Measurements from ENCODE around the gene DIP2C. TPM values are rescaled to one million over a fixed set of nuclear protein-coding genes. Genes with fewer than 3 reads are reported as not detected.

The DIP2C gene
- polyA plus RNA-seq, 1 of the 3 experiments (the other 2 are of a cell fraction): 8.7 TPM

GRCh38 chr10:451856-452255, 237.6 kb downstream of the DIP2C start:
- 88% methylated on average over 6 of the region's 7 CpGs for WGBS (ENCODE audit: low lambda C conversion rate)
- Histone ChIP-seq H3K9me3 (no peaks in the 10 kb centered on the region), H3K4me3 (ENCODE audit: low read depth in 2 of 2, low read length in 1 of 2) (no peak overlapping the region), H3K4me2 (no peak overlapping the region), H3K9me2 (no peaks in the 10 kb centered on the region), H3K36me3 (replicated peaks in 1 of 2; ENCODE audit: control insufficient read depth in 1 of 2, insufficient read depth in 2 of 2, low read length in 1 of 2) (no peaks in the 10 kb centered on the region), H3K9ac (no peak overlapping the region), H3K4me1 (ENCODE audit: control insufficient read depth in 1 of 2, insufficient read depth in 2 of 2, low read depth in 1 of 2, low read length in 1 of 2) (peaks cover 0 to 25% of the 10 kb centered on the region in 2 experiments; a peak in 2 of 4 replicates), H4K20me1 (ENCODE audit: insufficient read depth) (peaks cover 13% of the 10 kb centered on the region), H3K27me3 (ENCODE audit: insufficient read depth) (no peaks in the 10 kb centered on the region), H2AFZ (ENCODE audit: low read depth) (no peak overlapping the region), H3F3A (replicated peaks; ENCODE audit: insufficient read depth) (no peaks in the 10 kb centered on the region), H3K27ac (ENCODE audit: low read depth in 2 of 2, low read length in 1 of 2) (no peak overlapping the region), H3K79me2 (ENCODE audit: insufficient read depth) (peaks cover 4% of the 10 kb centered on the region; the same call in 1 of the 2 replicates)
- ChIA-PET POLR2A (no interaction called here), CTCF (interaction anchor here (1.2 kb wide), 1 partner anchor 9 kb away, joined by 5 read pairs; no protein-coding TSS in a partner anchor)
- TF ChIP-seq ZBTB33 (IDR thresholded peaks at IDR 0.05; ENCODE audit: borderline replicate concordance, low read depth) (no peak), GATA2 (CRISPR knock-in tag; IDR thresholded peaks at IDR 0.05) (no peak), NFIC (IDR thresholded peaks at IDR 0.05; ENCODE audit: borderline replicate concordance) (no peak), RFX5 (IDR thresholded peaks at IDR 0.05; ENCODE audit: low read length) (no peak), EZH2phosphoT487 (IDR thresholded peaks at IDR 0.05; ENCODE audit: borderline replicate concordance, low read depth) (no peak), TEAD4 (IDR thresholded peaks at IDR 0.05; ENCODE audit: borderline replicate concordance, insufficient read depth) (no peak), MAX (IDR thresholded peaks at IDR 0.05; ENCODE audit: low read depth) (no peak), FOSL2 (IDR thresholded peaks at IDR 0.05; ENCODE audit: borderline replicate concordance, low read depth) (no peak), USF2 (IDR thresholded peaks at IDR 0.05; ENCODE audit: borderline replicate concordance, low read depth, low read length) (no peak), TCF12 (IDR thresholded peaks at IDR 0.05) (no peak), MXI1 (IDR thresholded peaks at IDR 0.05; ENCODE audit: low read depth, low read length) (no peak), RAD21 (IDR thresholded peaks at IDR 0.05; ENCODE audit: low read length) (no peak)
- DNase-seq: no peak

GRCh38 chr10:451021-451471, 238.4 kb downstream of the DIP2C start:
- Histone ChIP-seq H3K4me3 (ENCODE audit: low read depth in 2 of 2, low read length in 1 of 2) (no peak overlapping the region), H3K9me2 (no peaks in the 10 kb centered on the region), H3K27ac (ENCODE audit: low read depth in 2 of 2, low read length in 1 of 2) (no peak overlapping the region), H3K4me1 (ENCODE audit: control insufficient read depth in 1 of 2, insufficient read depth in 2 of 2, low read depth in 1 of 2, low read length in 1 of 2) (peaks cover 0 to 25% of the 10 kb centered on the region in 2 experiments; a peak in 2 of 4 replicates), H2AFZ (ENCODE audit: low read depth) (no peak overlapping the region), H3K9me3 (no peaks in the 10 kb centered on the region), H3K4me2 (no peak overlapping the region), H3K36me3 (replicated peaks in 1 of 2; ENCODE audit: control insufficient read depth in 1 of 2, insufficient read depth in 2 of 2, low read length in 1 of 2) (no peaks in the 10 kb centered on the region), H3K9ac (no peak overlapping the region), H3K79me2 (ENCODE audit: insufficient read depth) (peaks cover 4% of the 10 kb centered on the region; the same call in 1 of the 2 replicates), H4K20me1 (ENCODE audit: insufficient read depth) (peaks cover 13% of the 10 kb centered on the region), H3F3A (replicated peaks; ENCODE audit: insufficient read depth) (no peaks in the 10 kb centered on the region), H3K27me3 (ENCODE audit: insufficient read depth) (no peaks in the 10 kb centered on the region)
- ChIA-PET POLR2A (no interaction called here), CTCF (no interaction called here)
- DNase-seq: no peak
- WGBS (ENCODE audit: low lambda C conversion rate): 89% methylated on average over 8 of the region's 11 CpGs
- no peak for TF ChIP-seq ZBTB33 (IDR thresholded peaks at IDR 0.05; ENCODE audit: borderline replicate concordance, low read depth)
- TF ChIP-seq NFIC (IDR thresholded peaks at IDR 0.05; ENCODE audit: borderline replicate concordance): no peak
